Measurements from ENCODE around the gene KRTAP22-2.

Gene KRTAP22-2

GRCh38 chr21:30625449-30626165 is 35.4 kb upstream of the KRTAP22-2 start:
- Histone ChIP-seq H3K79me2 (no peaks in the 10 kb centered on the region), H3K9ac (no peak overlapping the region), H3K27me3 (ENCODE audit: control insufficient read depth, insufficient read depth, low read length) (no peaks in the 10 kb centered on the region), H3K36me3 (ENCODE audit: control insufficient read depth, insufficient read depth, low read length) (no peaks in the 10 kb centered on the region), H3K4me1 (no peaks in the 10 kb centered on the region), H3K27ac (no peak overlapping the region), H3K4me3 (ENCODE audit: low read depth, low read length) (no peak overlapping the region), H3K9me3 (ENCODE audit: control insufficient read depth, low read length) (no peaks in the 10 kb centered on the region), H2AFZ (no peak overlapping the region), H3K4me2 (ENCODE audit: low read length) (no peak overlapping the region)
- TF ChIP-seq, protein P1, sequence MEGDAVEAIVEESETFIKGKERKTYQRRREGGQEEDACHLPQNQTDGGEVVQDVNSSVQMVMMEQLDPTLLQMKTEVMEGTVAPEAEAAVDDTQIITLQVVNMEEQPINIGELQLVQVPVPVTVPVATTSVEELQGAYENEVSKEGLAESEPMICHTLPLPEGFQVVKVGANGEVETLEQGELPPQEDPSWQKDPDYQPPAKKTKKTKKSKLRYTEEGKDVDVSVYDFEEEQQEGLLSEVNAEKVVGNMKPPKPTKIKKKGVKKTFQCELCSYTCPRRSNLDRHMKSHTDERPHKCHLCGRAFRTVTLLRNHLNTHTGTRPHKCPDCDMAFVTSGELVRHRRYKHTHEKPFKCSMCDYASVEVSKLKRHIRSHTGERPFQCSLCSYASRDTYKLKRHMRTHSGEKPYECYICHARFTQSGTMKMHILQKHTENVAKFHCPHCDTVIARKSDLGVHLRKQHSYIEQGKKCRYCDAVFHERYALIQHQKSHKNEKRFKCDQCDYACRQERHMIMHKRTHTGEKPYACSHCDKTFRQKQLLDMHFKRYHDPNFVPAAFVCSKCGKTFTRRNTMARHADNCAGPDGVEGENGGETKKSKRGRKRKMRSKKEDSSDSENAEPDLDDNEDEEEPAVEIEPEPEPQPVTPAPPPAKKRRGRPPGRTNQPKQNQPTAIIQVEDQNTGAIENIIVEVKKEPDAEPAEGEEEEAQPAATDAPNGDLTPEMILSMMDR (IDR thresholded peaks at IDR 0.05) = no peak

GRCh38 chr21:30623362-30623761 is 33.2 kb upstream of the KRTAP22-2 start:
- Histone ChIP-seq H3K4me2 (ENCODE audit: low read length) (no peak overlapping the region), H3K9ac (no peak overlapping the region), H3K4me1 (no peaks in the 10 kb centered on the region), H3K79me2 (no peaks in the 10 kb centered on the region), H3K4me3 (ENCODE audit: low read depth, low read length) (no peak overlapping the region), H3K27ac (no peak overlapping the region), H3K36me3 (ENCODE audit: control insufficient read depth, insufficient read depth, low read length) (no peaks in the 10 kb centered on the region), H2AFZ (no peak overlapping the region), H3K9me3 (ENCODE audit: control insufficient read depth, low read length) (no peaks in the 10 kb centered on the region), H3K27me3 (ENCODE audit: control insufficient read depth, insufficient read depth, low read length) (no peaks in the 10 kb centered on the region)
- TF ChIP-seq, protein P1 (IDR thresholded peaks at IDR 0.05) = no peak

- H3K79me2 ChIP-seq = no peaks in the 10 kb centered on the region
- H3K27ac ChIP-seq = no peak within 1 kb of the TSS
- TF ChIP-seq, protein P1 (IDR thresholded peaks at IDR 0.05) = no peak
- no peak within 1 kb of the TSS for H2AFZ ChIP-seq
- no peaks in the 10 kb centered on the region for H3K36me3 ChIP-seq (ENCODE audit: control insufficient read depth, insufficient read depth, low read length)
- H3K4me1 ChIP-seq = no peaks in the 10 kb centered on the region
- no peak within 1 kb of the TSS for H3K9ac ChIP-seq
- no peak within 1 kb of the TSS for H3K4me3 ChIP-seq (ENCODE audit: low read depth, low read length)
- H3K27me3 ChIP-seq (ENCODE audit: control insufficient read depth, insufficient read depth, low read length) = no peaks in the 10 kb centered on the region
- H3K4me2 ChIP-seq (ENCODE audit: low read length) = no peak within 1 kb of the TSS
- H3K9me3 ChIP-seq (ENCODE audit: control insufficient read depth, low read length) = no peaks in the 10 kb centered on the region
Observed at GRCh38 chr21:30620522-30620921, 30.3 kb upstream of the KRTAP22-2 start, which contains the start of gene KRTAP20-4. Gene KRTAP20-4, plus strand, starts transcription at chr21:30620627.

DNA sequence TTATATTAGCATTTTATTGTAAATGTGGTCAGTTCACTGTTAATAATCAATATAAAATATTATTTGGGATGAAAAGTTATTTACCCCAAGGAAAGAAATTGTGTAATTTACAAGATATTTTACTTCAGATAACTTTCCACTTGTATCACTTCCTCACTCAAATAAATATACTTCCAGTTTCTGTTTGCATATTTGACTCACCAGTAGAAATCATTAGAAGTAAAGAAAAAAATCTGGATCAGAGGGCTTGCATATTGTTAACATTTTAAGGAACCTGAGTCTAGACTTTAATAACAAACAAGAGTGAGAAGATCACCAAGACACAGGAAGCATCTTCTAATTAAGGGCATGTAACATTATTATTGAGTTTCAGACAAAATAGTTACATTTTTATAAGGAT is 29.9 kb upstream of the KRTAP22-2 start:
- Histone ChIP-seq H3K9ac (no peak overlapping the region), H3K27ac (no peak overlapping the region), H3K4me3 (ENCODE audit: low read depth, low read length) (no peak overlapping the region), H3K36me3 (ENCODE audit: control insufficient read depth, insufficient read depth, low read length) (no peaks in the 10 kb centered on the region), H3K4me2 (ENCODE audit: low read length) (no peak overlapping the region), H2AFZ (no peak overlapping the region), H3K27me3 (ENCODE audit: control insufficient read depth, insufficient read depth, low read length) (no peaks in the 10 kb centered on the region), H3K4me1 (no peaks in the 10 kb centered on the region), H3K79me2 (no peaks in the 10 kb centered on the region), H3K9me3 (ENCODE audit: control insufficient read depth, low read length) (no peaks in the 10 kb centered on the region)
- TF ChIP-seq, protein P1 (IDR thresholded peaks at IDR 0.05) = no peak

- Histone ChIP-seq H3K27ac (no peak within 1 kb of the TSS), H3K79me2 (no peaks in the 10 kb centered on the region), H3K4me2 (ENCODE audit: low read length) (no peak within 1 kb of the TSS), H2AFZ (no peak within 1 kb of the TSS), H3K9ac (no peak within 1 kb of the TSS), H3K9me3 (ENCODE audit: control insufficient read depth, low read length) (no peaks in the 10 kb centered on the region), H3K36me3 (ENCODE audit: control insufficient read depth, insufficient read depth, low read length) (no peaks in the 10 kb centered on the region), H3K27me3 (ENCODE audit: control insufficient read depth, insufficient read depth, low read length) (no peaks in the 10 kb centered on the region), H3K4me1 (no peaks in the 10 kb centered on the region), H3K4me3 (ENCODE audit: low read depth, low read length) (no peak within 1 kb of the TSS)
- TF ChIP-seq, protein P1 (IDR thresholded peaks at IDR 0.05) = no peak
Observed at GRCh38 chr21:30616125-30616524, 25.9 kb upstream of the KRTAP22-2 start, which contains the start of gene KRTAP20-1. Gene KRTAP20-1, plus strand, starts transcription at chr21:30616425. Its CDS starts 30 bp downstream, at chr21:30616455.
